HEK293 (cell line): ENCODE results near the gene VIP.
"Not testable (repeated sequence)": the region's sequence is repeated elsewhere in the genome, so short reads cannot be mapped to it uniquely, and the experiment has no call there.

Source experiments
- CTCF ChIA-PET: fragments of 350-600 bp; formaldehyde crosslinking; extraction: SDS; loops from one replicate; lab custom pipeline; 2021; ENCODE audit warnings: antibody characterized with exemption; lab: Yijun Ruan, JAX
- POLR2A ChIA-PET: fragments of 300-600 bp; formaldehyde crosslinking; extraction: SDS; loops from one replicate; lab custom pipeline; 2020; ENCODE audit warnings: antibody characterized with exemption, inconsistent platforms; lab: Yijun Ruan, JAX
- H3K27ac ChIP-seq: fragments of 200-500 bp; sonication (Bioruptor generic); 2 replicates; pipeline ENCODE4 v1.5.1; 2014; ENCODE audit warnings: low read depth, low read length, control low read depth, inconsistent platforms; ENCODE audit errors: extremely low read depth
- H3K36me3 ChIP-seq, 2 experiments: fragments of 200-500 bp in 1 of 2; sonication (Bioruptor generic) in 1 of 2; 1 replicate in 1 of 2; 2 replicates in 1 of 2; pipeline ENCODE4 v1.5.1; 2014 to 2017; ENCODE audit warnings: inconsistent platforms in 2 of 2, low read length in 2 of 2; ENCODE audit not compliant: control insufficient read depth in 2 of 2, insufficient read depth in 1 of 2
- H3K4me1 ChIP-seq: fragments of 200-500 bp; sonication (Bioruptor generic); 2 replicates; pipeline ENCODE4 v1.5.1; 2014; ENCODE audit warnings: mild to moderate bottlenecking, low read length, inconsistent platforms; ENCODE audit not compliant: control insufficient read depth, insufficient read depth
- H3K4me3 ChIP-seq: 2 replicates; pipeline ENCODE4 v1.5.1; 2011; ENCODE audit warnings: low read depth, mild to moderate bottlenecking, control low read depth, low read length, moderate library complexity
- H3K9me3 ChIP-seq: fragments of 200-500 bp; sonication (Bioruptor generic); 2 replicates; pipeline ENCODE4 v1.5.1; 2014; ENCODE audit warnings: low read depth, low read length, inconsistent platforms; ENCODE audit not compliant: control insufficient read depth, insufficient read depth
- EGR2 ChIP-seq: fragments of 450-650 bp; formaldehyde crosslinking; IDR thresholded peaks from 2 replicates; pipeline ENCODE4 v1.5.1; 2016; ENCODE audit warnings: low read depth, missing biosample characterization, missing genetic modification characterization
- SP2 ChIP-seq: fragments of 450-650 bp; formaldehyde crosslinking; IDR thresholded peaks from 2 replicates; pipeline ENCODE4 v1.5.1; 2016; ENCODE audit warnings: missing biosample characterization, missing genetic modification characterization
- TCF7L2 ChIP-seq: IDR thresholded peaks from 2 replicates; pipeline ENCODE4 v1.6.1; 2011; ENCODE audit warnings: low read depth, mild to moderate bottlenecking, inconsistent platforms, low read length, moderate library complexity, borderline replicate concordance
- WT1 ChIP-seq: fragments of 450-650 bp; formaldehyde crosslinking; IDR thresholded peaks from 2 replicates; pipeline ENCODE4 v1.5.1; 2016; ENCODE audit warnings: missing biosample characterization, missing genetic modification characterization
- ZBTB8A ChIP-seq: fragments of 450-650 bp; formaldehyde crosslinking; IDR thresholded peaks from 2 replicates; pipeline ENCODE4 v1.5.1; 2016; ENCODE audit warnings: missing biosample characterization, missing genetic modification characterization
- ZNF140 ChIP-seq: fragments of 450-650 bp; formaldehyde crosslinking; IDR thresholded peaks from 2 replicates; pipeline ENCODE4 v1.5.1; 2016; ENCODE audit warnings: missing biosample characterization, missing genetic modification characterization
- ZNF146 ChIP-seq: fragments of 450-650 bp; formaldehyde crosslinking; IDR thresholded peaks from 2 replicates; pipeline ENCODE4 v1.5.1; 2016; ENCODE audit warnings: missing biosample characterization, missing genetic modification characterization
- ZNF155 ChIP-seq: fragments of 450-650 bp; formaldehyde crosslinking; IDR thresholded peaks from 2 replicates; pipeline ENCODE4 v1.5.1; 2016; ENCODE audit warnings: missing biosample characterization, missing genetic modification characterization
- ZNF16 ChIP-seq: fragments of 450-650 bp; formaldehyde crosslinking; IDR thresholded peaks from 2 replicates; pipeline ENCODE4 v1.5.1; 2016; ENCODE audit warnings: low read depth, missing biosample characterization, missing genetic modification characterization
- ZNF184 ChIP-seq: fragments of 450-650 bp; IDR thresholded peaks from 2 replicates; pipeline ENCODE4 v1.5.1; 2018; ENCODE audit warnings: missing biosample characterization, mild to moderate bottlenecking, missing genetic modification characterization
- ZNF239 ChIP-seq: fragments of 450-650 bp; formaldehyde crosslinking; IDR thresholded peaks from 2 replicates; pipeline ENCODE4 v1.5.1; 2016; ENCODE audit warnings: missing biosample characterization, missing genetic modification characterization
- ZNF248 ChIP-seq: fragments of 450-650 bp; formaldehyde crosslinking; IDR thresholded peaks from 2 replicates; pipeline ENCODE4 v1.5.1; 2017; ENCODE audit warnings: missing biosample characterization, missing genetic modification characterization
- ZNF548 ChIP-seq: fragments of 450-650 bp; formaldehyde crosslinking; IDR thresholded peaks from 2 replicates; pipeline ENCODE4 v1.5.1; 2016; ENCODE audit warnings: missing biosample characterization, missing genetic modification characterization
- ZNF560 ChIP-seq: fragments of 450-650 bp; formaldehyde crosslinking; IDR thresholded peaks from 2 replicates; pipeline ENCODE4 v1.5.1; 2017; ENCODE audit warnings: missing biosample characterization, missing genetic modification characterization, borderline replicate concordance
- ZNF596 ChIP-seq: fragments of 450-650 bp; IDR thresholded peaks from 2 replicates; pipeline ENCODE4 v1.5.0; 2018; ENCODE audit warnings: missing biosample characterization, mild to moderate bottlenecking, missing genetic modification characterization, moderate library complexity
- ZNF658 ChIP-seq: fragments of 450-650 bp; formaldehyde crosslinking; IDR thresholded peaks from 2 replicates; pipeline ENCODE4; 2016; ENCODE audit warnings: missing biosample characterization, missing genetic modification characterization
- ZNF677 ChIP-seq: fragments of 450-650 bp; IDR thresholded peaks from 2 replicates; pipeline ENCODE4 v1.5.0; 2018; ENCODE audit warnings: missing biosample characterization, mild to moderate bottlenecking, missing genetic modification characterization, moderate library complexity
- ZSCAN30 ChIP-seq: fragments of 450-650 bp; IDR thresholded peaks from 2 replicates; pipeline ENCODE4 v1.5.1; 2018; ENCODE audit warnings: missing biosample characterization, mild to moderate bottlenecking, missing genetic modification characterization, moderate library complexity
- TF ChIP-seq, protein P1 (sequence below): fragments of 450-650 bp; formaldehyde crosslinking; IDR thresholded peaks from 2 replicates; pipeline ENCODE4 v1.5.1; 2017; ENCODE audit warnings: missing biosample characterization, missing genetic modification characterization
- TF ChIP-seq, protein P2 (sequence below): fragments of 450-650 bp; formaldehyde crosslinking; IDR thresholded peaks from 2 replicates; pipeline ENCODE4 v1.5.1; 2016; ENCODE audit warnings: missing biosample characterization, missing genetic modification characterization

VIP gene

DNA sequence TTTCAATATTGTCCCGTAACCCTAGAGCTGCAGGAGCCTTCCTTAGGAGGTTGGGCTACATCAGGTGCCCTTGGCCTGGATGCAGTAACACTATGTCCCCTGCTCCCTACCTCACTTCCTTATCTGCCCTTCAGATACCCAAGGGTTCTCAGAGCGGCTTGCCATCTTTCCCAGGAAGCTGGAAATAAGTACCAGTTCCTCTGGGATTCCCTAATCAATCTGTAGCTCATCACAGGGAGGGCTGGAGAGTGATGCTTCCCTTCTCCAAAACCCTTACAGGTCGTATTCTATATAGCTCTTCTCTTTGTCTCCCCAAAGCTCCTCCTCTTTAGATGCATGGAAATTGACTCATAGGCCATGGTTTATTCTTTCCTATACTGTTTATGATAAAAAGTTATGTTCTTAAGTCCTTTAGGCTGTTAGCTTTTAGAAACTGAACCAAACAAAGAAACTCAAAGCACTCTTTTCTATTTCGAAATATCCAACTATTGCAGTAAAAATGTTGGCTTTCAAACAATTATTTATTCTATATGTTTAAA lies 48.7 kb upstream of the VIP start:
- no peaks in the 10 kb centered on the region for H3K36me3 ChIP-seq
- ChIA-PET POLR2A (interaction anchor here (0.6 kb wide), 1 partner anchor 1029 kb away, joined by 5 read pairs; no protein-coding TSS in a partner anchor), CTCF (interaction anchor here (1.0 to 2.0 kb wide), 3 partner anchors 12 to 246 kb away, joined by 3 to 8 read pairs (median 4); no protein-coding TSS in a partner anchor)
- H3K9me3 ChIP-seq = no peaks in the 10 kb centered on the region
- H3K4me1 ChIP-seq = no peaks in the 10 kb centered on the region
- no peak overlapping the region for H3K27ac ChIP-seq
- no peak for TF ChIP-seq ZNF16
- no peak for TF ChIP-seq ZNF184 (tag by site-specific recombination)
- no peak for TF ChIP-seq ZNF140
- TF ChIP-seq ZNF239 (tag by site-specific recombination) = no peak
- TF ChIP-seq ZNF560 = no peak
- TF ChIP-seq ZNF248 (tag by site-specific recombination) = no peak
- TF ChIP-seq ZNF658 (tag by site-specific recombination) = no peak
- TF ChIP-seq ZNF548 (tag by site-specific recombination) = no peak
- no peak for TF ChIP-seq SP2 (tag by site-specific recombination)
- TF ChIP-seq, all 188 proteins: peak for 0
- H3K4me3 ChIP-seq = no peak overlapping the region

DNA sequence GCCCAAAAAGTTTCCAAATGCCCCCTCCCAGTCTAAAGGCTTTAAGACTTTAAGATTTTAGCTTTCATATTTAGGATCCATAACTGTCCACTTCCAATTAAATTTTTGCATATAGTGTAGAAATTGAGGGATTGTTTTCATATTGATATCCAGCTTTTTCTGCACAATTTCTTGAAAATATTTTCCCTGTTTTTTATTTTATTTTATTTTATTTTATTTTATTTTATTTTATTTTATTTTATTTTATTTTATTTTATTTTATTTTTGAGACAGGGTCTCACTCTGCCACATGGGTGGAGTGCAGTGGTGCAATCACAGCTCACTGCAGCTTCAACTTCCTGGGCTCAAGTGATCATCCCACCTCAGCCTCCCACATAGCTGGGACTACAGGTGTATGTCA lies 46.8 kb upstream of the VIP start:
- H3K9me3 ChIP-seq, CTCF ChIA-PET, H3K36me3 ChIP-seq, H3K4me1 ChIP-seq, H3K4me3 ChIP-seq, POLR2A ChIA-PET, H3K27ac ChIP-seq: not testable (repeated sequence)

DNA sequence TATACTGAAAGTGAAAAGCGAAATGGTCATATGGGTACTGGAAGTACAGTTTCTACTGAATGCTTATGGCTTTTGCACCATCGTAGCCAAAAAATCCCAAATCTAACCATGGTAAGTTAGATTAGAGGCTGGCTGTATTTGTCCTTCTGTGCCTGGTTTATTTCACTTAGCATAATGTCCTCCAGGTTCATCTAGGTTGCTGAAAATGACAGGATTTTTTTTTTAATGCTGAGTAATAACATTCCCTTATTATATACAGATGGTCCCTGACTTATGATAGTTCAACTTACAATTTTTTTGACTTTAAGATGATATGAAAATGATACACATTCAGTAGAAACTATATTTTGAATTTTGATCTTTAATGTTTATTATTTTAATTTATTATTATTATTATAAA lies 45.3 kb upstream of the VIP start:
- POLR2A ChIA-PET = no interaction called here
- Histone ChIP-seq H3K4me3 (no peak overlapping the region), H3K36me3 (no peaks in the 10 kb centered on the region), H3K4me1 (no peaks in the 10 kb centered on the region), H3K9me3 (no peaks in the 10 kb centered on the region; the same call in 1 of the 2 replicates), H3K27ac (no peak overlapping the region)
- TF ChIP-seq ZNF596 = no peak
- TF ChIP-seq WT1 (tag by site-specific recombination) = no peak
- TF ChIP-seq TCF7L2 = no peak
- no peak for TF ChIP-seq ZNF677 (tag by site-specific recombination)
- TF ChIP-seq ZNF248 (tag by site-specific recombination) = no peak
- no peak for TF ChIP-seq ZNF146 (tag by site-specific recombination)
- TF ChIP-seq, protein P1, sequence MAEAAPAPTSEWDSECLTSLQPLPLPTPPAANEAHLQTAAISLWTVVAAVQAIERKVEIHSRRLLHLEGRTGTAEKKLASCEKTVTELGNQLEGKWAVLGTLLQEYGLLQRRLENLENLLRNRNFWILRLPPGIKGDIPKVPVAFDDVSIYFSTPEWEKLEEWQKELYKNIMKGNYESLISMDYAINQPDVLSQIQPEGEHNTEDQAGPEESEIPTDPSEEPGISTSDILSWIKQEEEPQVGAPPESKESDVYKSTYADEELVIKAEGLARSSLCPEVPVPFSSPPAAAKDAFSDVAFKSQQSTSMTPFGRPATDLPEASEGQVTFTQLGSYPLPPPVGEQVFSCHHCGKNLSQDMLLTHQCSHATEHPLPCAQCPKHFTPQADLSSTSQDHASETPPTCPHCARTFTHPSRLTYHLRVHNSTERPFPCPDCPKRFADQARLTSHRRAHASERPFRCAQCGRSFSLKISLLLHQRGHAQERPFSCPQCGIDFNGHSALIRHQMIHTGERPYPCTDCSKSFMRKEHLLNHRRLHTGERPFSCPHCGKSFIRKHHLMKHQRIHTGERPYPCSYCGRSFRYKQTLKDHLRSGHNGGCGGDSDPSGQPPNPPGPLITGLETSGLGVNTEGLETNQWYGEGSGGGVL = no peak
- TF ChIP-seq, protein P2, sequence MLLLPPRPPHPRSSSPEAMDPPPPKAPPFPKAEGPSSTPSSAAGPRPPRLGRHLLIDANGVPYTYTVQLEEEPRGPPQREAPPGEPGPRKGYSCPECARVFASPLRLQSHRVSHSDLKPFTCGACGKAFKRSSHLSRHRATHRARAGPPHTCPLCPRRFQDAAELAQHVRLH (tag by site-specific recombination) = no peak
- no peak for TF ChIP-seq ZBTB8A
- no peak for TF ChIP-seq EGR2 (tag by site-specific recombination)
- no peak for TF ChIP-seq ZNF155
- no peak for TF ChIP-seq ZSCAN30 (tag by site-specific recombination)
- CTCF ChIA-PET = no interaction called here
